Subcutaneous adipose tissue (tissue), 4 donors: ENCODE results near the gene INHA. TPM values are rescaled to one million over a fixed set of nuclear protein-coding genes. Genes with fewer than 3 reads are reported as not detected.

Experiments
- total RNA-seq, 4 donors: library from RNA; depleted of rRNA; stranded (reverse); fragments of >200 nt; gene quantifications; one replicate each; pipeline ENCODE4 v1.1.0, GENCODE V29; 2016
- TF ChIP-seq, protein P1 (sequence below): fragments of 450-650 bp; IDR thresholded peaks from one replicate; pipeline ENCODE4 v1.5.1; 2016; ENCODE audit warnings: low read depth, mild to moderate bottlenecking, control low read depth, antibody characterized with exemption, moderate library complexity

The INHA gene
- total RNA-seq, 4 donors from 2014 or later = 0.66 to 1.5 TPM; not detected in 2

DNA sequence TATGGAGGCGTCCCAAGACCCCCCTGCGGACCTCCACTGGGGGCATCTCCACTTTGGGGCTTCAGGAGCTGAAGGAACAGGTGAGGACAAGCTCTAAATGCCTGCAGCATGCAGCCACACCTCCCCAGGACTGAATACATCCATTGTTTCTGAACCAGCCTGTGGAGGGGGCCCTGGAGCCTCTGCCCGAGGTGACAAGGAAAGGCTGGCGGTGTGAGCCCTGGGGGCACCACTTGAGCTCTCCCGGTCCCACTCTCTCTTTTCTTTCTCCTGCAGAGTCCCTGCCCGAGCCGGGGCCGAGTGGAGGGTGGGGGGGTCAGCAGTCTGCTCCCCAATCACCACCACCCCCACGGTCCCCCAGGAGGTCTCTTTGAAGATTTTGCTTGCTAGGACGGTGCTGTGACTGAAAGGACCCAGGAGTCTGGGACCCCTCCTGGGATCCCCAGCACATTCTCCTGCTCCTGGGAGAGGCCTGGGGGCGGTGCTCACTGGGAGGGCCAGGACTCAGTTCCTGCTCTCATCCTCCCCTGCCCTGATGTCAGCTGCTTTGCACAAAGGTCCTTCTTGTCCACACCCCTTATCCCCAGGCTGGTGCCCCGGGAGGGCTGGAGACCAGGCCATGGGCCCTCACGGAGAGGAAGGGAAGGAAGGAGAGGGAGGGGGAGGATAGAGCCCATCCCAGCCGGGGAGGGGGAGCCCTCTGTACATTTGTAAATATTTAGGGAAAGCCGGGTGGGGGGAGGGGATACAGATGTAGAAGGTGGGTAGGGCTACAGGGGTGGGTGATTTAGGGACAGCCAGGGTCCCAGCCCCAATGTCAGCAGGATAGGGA lies 34.2 kb upstream of the INHA start:
- TF ChIP-seq, protein P1, sequence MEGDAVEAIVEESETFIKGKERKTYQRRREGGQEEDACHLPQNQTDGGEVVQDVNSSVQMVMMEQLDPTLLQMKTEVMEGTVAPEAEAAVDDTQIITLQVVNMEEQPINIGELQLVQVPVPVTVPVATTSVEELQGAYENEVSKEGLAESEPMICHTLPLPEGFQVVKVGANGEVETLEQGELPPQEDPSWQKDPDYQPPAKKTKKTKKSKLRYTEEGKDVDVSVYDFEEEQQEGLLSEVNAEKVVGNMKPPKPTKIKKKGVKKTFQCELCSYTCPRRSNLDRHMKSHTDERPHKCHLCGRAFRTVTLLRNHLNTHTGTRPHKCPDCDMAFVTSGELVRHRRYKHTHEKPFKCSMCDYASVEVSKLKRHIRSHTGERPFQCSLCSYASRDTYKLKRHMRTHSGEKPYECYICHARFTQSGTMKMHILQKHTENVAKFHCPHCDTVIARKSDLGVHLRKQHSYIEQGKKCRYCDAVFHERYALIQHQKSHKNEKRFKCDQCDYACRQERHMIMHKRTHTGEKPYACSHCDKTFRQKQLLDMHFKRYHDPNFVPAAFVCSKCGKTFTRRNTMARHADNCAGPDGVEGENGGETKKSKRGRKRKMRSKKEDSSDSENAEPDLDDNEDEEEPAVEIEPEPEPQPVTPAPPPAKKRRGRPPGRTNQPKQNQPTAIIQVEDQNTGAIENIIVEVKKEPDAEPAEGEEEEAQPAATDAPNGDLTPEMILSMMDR = no peak

DNA sequence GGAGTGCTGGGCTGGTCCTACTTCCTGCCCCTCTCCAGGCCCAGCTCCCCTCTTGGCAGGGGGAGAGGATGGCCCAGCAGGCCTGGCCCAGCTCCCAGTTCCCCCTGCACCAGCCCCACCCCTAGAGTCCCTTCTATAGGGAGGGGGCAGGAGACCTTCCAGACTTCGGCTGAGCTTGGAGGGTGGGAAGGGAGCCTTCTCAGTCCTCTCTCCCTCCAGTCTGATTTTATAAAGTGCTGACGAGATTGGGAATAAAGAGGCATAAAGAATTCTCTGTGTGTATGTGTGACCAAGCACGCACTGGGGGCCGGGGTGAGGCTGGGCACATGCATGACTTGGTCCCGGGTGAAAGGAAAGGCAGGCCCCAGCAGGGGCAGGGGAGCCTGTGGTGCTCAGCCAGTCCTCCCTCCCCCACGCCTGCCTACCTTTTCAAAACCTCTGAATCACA lies 33.6 kb upstream of the INHA start:
- TF ChIP-seq, protein P1 = no peak

DNA sequence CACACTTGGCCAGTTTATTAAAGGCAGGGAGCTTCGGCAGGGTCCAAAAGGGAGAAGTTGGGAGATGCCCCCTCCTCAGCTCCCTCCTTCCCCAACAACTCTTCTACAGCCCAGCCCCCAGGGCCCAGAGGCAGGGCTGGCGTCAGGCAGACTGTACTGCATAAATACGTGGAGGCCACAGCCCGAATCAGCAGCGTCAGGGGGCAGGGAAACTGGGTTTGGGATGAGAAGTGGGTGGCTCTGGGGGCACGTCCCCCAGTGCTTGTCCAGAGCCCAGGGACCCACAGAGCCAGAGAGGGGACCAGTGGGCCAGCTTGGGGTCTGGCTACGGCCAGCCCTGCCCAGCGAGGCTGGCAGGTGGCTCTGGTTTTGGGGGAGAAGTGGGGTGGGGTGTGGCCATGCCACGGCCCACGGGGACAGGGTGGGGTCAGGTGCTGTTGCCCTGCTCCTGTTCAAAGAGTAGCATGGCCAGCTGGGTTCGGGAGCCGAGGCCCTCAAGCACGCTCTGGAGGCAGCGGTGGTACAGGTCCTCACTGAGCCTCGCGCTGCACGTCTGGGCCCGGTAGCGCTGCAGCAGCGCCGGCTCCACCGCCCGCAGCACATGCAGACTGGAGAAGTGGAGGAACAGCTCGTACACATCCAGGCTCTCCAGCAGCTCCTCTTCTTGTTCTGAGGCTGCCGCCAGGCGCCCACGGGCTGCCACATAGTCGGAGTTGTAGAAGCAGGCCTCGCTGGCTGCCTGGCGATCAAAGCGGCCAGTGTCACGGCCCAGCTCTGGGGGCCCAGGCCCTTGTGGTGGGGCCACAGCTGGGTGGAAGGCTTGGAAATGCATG lies 32.9 kb upstream of the INHA start:
- TF ChIP-seq, protein P1 = no peak

DNA sequence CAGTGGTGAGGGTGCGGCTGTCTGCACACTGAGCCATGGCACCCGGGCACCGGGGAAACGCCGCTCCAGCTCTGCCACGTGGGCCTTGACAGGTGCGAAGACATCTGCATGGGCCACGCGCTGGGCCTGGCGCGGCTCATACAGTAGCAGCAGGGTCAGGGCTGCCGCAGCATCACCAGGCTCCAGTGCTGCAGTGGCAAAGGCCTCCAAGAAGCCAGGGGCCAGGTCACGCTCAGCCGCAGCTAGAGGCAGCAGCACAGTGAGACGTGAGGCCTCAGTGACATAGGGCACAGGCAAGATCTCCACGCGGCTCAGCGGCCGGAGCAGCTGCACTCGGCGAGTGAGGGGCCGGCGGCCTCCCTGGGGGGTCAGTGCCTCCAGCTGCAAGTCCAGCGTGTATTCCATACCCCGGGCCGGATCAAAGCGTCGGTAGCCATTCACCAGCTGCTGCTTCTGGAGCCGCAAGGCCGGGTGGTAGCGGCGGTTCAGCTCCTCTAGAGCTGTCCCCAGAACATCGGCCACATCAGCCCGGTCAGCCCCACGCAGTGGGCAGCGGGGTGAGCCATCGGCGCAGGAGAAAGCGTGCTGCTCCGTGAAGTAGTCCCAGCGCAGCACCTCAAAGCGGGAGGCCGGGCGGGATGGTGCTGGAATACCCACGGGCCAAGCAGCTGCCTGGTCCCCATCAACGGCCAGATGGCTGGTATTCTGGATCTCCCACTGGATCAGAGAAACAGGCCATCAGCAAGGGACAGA lies 32.0 kb upstream of the INHA start:
- TF ChIP-seq, protein P1 = no peak

DNA sequence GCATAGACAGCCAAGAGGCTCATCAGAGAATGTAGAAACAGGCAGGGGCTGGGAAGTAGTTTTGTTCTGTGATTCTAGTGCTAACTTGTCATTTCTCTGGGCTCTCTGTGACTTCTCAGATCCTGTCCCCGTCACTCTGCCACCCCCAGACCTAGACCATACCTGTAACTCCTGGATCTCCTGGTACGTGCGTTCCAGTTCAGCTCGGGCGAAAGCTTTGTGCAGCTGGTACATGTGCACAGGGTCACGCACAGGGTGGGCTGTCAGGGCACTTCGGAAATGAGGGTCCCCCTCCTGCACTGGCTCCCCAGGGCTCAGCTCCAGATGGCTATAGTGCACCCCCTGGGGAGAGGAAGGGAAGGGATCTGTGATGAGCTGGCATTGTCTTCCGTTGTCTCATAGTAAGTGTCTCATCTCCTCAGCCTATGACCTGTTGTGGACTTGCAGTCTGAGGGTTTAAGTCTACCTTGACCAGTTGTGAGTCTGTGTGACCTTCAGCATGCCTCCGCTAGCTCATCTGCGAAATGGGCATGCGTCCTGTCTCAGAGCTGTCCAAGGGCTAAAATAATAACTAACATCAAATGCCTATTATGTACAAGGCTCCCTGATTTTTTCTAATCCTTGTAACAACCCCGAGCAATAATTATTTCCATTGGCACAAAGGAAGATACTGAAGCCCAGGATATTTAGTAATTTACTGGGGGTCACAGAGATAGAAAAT lies 31.2 kb upstream of the INHA start:
- TF ChIP-seq, protein P1 = no peak

DNA sequence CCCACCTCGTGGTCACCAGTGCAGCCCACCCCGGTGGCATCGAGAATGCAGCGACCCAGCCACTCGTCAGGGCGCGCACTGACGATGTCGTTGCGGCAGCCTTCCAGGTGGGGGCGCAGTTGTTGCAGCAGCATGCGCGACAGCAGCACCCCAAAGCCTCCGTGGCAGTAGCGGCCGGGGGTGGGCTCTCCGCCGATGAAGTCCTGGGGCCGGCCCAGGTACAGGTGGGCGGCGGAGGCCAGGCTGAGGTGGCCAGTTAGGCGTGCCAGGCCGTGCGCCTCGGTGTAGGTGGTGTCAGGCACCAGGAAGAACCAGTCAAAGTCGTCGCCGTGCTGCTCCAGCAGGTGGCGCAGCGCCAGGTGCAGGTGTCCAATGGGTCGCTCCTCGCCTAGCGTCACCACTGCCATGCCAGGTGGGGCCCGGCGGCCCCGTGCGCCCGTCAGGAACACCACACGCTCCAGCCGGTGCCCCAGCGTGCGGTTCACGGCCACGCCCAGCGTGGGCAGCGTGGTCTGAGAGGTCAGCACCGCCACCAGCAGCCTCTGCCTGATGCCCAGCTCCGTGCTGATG lies 30.4 kb upstream of the INHA start:
- TF ChIP-seq, protein P1 = no peak
